ENCODE data around the gene ADGRG1.

DNA sequence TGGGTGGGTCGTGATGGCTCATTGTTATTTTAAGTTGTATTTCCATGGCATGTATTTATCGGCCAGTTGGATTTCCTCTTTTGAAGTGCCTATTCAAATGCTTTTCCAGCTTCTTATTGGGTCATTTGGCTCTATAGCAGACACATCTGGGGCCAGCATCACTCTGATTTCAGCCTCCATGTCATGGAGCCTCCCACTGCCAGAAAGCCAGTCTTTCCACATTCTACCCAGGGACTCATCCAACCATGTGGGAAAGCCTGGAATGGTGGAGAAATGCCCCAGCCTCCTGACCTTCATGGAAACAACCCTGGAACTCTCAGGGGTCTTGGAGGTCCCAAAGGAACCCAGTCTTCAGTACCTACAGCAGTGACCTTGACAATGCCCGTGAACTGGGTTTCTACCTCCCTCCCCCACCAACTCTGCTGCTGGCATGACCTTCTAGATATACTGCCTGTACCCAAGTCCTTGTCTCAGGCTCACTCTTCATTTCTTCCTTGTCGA lies 33.8 kb upstream of the ADGRG1 start:
- TF ChIP-seq, protein P1, sequence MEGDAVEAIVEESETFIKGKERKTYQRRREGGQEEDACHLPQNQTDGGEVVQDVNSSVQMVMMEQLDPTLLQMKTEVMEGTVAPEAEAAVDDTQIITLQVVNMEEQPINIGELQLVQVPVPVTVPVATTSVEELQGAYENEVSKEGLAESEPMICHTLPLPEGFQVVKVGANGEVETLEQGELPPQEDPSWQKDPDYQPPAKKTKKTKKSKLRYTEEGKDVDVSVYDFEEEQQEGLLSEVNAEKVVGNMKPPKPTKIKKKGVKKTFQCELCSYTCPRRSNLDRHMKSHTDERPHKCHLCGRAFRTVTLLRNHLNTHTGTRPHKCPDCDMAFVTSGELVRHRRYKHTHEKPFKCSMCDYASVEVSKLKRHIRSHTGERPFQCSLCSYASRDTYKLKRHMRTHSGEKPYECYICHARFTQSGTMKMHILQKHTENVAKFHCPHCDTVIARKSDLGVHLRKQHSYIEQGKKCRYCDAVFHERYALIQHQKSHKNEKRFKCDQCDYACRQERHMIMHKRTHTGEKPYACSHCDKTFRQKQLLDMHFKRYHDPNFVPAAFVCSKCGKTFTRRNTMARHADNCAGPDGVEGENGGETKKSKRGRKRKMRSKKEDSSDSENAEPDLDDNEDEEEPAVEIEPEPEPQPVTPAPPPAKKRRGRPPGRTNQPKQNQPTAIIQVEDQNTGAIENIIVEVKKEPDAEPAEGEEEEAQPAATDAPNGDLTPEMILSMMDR (conservative IDR thresholded peaks at IDR 0.05) = no peak
- no peak for TF ChIP-seq ZFX (IDR thresholded peaks at IDR 0.05)
